ENCODE data around the gene KLK5.

GRCh38 chr19:50939596-50939995 is 13.2 kb downstream of the KLK5 start:
- TF ChIP-seq CHD2 (IDR thresholded peaks at IDR 0.05; ENCODE audit: low read length, partially characterized antibody) (no peak), CTCF (IDR thresholded peaks at IDR 0.05) (no peak), KDM1A (IDR thresholded peaks at IDR 0.05; ENCODE audit: low read depth) (no peak), RAD21 (conservative IDR thresholded peaks at IDR 0.05 in 1 of 2, IDR thresholded peaks at IDR 0.05 in 1 of 2) (no peak), POLR2A (IDR thresholded peaks at IDR 0.05; ENCODE audit: low read length) (no peak), REST (IDR thresholded peaks at IDR 0.05) (no peak), RFX5 (IDR thresholded peaks at IDR 0.05) (no peak), MAX (IDR thresholded peaks at IDR 0.05) (no peak), SMC3 (IDR thresholded peaks at IDR 0.05) (no peak), TP53 (CRISPR knock-in tag; IDR thresholded peaks at IDR 0.05) (no peak), PBX3 (IDR thresholded peaks at IDR 0.05) (no peak), MYC (IDR thresholded peaks at IDR 0.05; ENCODE audit: borderline replicate concordance, low read length) (no peak), EP300 (IDR thresholded peaks at IDR 0.05) (no peak), MAFK (IDR thresholded peaks at IDR 0.05; ENCODE audit: partially characterized antibody) (no peak)
